Stimulated activated CD4-positive, alpha-beta T cell treated with anti-CD3 and anti-CD28 coated beads, Interleukin-1b, Interleukin-23, amount 100 ng/mL, for 24 hours (primary cell): Measurements from ENCODE around the gene LEF1.

Experiments used
- DNase-seq, 4 experiments: peaks; one replicate each; pipeline ENCODE4 v3.0.0-alpha.2; 2020; ENCODE audit warnings: low read depth in 4 of 4, low spot score in 1 of 4

Gene LEF1

DNA sequence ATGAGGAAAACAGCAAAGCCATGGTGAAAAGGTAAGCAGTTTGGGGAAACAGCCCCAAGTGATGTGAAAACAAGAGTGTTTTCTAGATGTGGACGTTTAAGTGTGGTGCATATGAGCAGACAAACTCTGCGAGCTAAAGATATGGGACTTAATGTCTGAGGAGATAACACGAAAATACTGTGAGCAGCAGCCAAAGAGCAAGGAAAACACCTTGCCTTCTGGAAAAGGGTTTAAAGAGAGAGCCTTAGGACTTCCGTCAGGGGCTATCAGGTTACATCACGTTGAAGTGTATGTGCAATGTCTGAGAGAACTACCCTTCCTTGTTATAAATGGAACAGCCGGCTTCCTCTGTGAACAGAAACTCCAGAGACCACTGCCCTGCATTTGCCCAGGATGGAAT is 54.2 kb downstream of the LEF1 start:
- DNase-seq = no peak

DNA sequence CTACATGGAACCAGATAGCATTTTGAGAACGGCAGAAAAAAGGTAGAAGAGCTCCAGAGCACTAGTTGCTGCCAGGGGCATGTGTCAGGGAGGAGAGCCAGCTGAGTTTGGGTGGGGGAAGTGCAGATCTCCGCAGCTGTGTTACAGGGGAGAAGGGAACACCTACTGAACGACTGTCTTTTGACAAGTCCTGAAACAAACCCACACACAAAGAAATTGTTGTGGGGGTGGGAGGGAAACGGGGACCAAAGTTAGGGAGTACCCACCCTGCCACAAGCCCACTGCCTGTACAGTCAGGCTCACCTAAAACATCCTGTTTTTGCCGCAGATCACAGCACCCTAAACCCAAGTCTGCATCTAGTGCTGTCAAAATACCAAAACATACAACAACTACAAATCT is 55.5 kb downstream of the LEF1 start:
- DNase-seq = peak in 1 of 4 experiments; percentile 18

DNA sequence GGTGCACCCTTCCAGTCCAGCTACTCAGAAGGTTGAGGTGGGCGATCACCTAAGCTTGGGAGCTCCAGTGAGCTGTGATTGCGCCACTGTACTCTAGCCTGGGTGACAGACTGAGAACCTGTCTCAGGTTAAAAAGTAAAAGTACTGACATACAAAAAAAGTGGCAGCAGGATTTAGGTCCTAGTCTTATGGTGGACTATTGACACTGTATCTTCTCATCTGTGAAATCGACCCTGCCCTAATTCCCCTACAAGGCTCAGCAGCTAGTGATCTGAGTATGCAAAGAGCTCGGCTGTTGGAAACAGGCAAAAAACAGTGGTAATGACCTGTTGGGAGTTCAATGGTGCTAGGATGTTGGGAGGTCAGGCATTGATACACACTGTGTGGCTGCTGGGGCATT is 57.0 kb downstream of the LEF1 start:
- no peak for DNase-seq

DNA sequence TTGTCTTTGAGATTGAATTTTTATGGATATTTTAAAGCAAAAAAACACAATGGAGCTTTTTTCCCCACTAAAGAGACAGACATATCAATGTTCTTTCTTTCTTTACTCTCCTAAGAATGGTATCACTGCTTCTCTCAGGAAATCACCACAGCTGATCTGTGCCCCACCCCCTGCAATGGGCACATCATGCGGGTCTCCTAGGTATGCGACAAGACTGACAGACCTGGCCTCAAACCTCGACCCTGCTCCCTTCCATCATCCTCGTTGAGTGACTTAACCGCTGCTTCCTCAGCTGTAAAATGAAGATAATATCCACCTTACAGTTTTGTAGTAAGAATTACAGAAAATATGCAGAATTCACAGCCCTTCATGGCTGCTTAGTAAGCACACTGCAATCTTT is 58.3 kb downstream of the LEF1 start:
- no peak for DNase-seq

DNA sequence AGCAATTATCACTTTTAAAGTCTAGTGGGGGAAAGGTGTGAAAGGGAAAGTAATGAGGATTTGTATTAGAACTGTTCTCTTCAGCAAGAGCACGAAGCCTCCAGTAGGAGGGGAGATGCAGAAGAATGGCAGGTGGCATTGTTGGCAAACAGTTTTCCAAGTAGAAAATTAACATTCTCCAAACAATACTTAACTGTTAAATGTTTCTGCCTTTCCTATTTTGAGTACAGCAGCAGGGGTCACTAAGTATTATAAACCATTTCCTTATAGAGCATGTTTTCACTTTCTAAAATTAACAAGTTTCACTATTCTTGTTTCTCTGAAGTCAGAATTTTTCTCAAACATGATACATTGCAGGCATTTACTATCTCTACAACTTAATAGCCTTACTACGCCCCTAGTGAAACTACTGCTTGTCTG is 58.7 kb downstream of the LEF1 start:
- DNase-seq = no peak

DNA sequence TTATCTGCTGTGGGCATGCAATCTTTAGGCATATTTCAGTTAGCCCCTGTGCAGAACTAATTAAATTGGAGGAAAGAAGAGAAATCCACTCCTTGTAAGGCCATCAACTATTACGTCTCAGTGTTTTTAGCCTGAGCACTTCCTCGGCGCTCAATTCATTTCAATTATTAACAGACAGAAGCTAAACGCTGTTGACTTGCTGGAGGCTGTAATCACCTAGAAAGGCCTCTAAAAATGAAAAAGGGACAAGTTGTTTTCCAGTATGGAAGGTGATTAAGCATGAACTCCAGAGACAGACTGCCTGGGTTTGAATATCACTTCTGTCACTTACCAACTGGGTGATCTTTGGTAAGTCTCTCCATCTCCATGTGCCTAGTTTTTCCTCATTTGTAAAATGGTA is 59.6 kb downstream of the LEF1 start:
- no peak for DNase-seq

DNA sequence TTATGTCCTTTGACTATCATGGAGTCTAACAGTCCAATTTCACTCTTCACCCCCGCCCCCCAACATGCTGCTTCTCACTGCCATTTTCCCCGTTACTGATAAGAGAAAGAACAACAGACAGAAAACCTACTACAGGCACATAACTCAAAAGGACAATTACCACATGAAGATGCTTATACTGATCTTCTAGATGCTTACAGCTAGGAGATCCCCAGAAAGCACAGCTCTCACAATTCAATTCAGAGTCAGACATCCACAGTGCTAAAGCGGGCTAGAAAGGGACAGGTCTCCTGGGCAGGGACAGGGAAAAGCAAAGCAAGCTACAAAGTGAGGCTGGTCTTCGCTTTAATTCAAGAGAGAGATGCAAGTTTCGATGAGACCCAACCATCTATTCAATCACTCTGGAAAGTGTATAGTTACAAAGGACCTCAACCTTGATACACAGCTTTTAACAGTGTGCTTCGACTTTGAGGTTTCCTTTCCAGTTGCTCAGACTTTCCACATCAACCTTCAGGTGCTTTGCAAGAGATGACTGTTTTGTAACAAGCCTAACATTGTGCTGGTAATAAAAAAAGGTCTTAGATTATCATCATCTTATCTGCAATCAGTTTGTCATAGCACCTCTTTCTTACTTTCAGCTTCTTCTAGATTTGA is 60.9 kb downstream of the LEF1 start:
- peak in 1 of 4 experiments; percentile 31 for DNase-seq

DNA sequence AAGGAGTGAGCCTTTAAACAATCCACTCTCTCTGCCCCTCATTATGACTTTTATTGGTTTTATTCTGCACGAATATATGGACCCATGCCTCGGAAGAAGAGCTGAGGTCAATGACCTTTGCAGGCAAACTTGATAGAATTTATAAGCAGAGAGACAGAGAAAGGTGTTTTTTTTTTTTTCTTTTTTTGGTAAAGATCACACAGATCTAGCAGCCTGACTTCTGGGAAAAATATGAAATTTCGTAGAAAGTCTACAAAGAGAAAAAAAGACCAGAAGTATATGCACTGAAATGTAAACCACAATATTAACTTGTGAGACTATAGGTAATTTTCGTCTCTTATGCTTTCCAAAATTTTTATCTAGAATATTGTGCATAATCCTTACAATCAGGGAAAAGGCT is 61.6 kb downstream of the LEF1 start:
- DNase-seq = no peak

DNA sequence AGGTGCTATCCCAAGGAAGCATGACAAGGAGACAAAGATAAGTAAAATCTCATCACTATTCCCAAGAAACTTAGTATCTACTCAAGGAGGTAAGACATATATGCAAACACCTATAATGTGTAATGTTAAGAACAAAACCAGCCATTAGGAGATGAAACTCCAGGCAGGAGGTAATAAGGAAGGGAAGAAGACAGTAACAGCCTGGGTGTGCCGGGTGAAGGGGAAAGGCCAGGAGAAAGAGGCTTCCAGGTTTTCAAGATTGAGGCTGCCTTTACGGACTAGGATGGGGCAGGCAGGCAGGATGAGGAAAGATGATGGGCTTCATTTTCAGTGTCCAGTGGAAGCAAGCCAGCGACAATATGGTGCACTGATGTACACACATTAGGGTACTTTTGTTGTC is 62.5 kb downstream of the LEF1 start:
- DNase-seq = no peak

DNA sequence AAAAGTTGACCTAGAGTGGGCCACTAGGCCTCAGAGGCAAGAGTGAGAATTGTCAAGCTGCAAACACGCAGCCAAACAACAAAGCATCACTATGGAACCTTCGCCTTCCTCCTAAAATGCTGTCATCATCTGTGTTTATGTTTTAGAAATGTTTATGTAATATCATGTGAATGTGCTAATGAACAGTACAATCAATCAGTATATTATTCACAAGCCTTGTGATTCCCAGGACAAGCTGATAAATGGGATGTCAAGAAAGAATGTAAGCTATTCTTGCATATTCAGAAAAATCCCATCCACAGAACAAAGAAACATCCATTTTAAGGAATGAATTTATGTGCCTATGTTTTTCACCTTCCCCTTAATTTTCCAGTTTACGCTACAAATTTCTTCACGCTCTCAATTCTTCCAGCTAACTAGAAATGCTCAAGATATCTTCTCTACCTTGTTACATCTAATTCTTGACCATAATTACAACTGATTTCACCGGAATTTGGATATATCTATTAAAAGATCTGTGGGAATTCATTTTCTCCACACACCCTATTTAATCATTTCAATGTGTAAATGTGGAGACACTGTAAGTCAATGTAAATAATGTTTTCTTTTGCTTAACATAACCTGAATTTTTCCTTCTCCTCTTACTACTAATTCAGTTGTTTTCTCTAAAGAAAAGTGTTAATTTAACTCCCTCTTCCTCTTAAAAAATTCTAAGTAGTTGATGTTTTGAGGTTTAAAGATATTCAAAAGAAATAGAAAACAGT is 65.5 kb downstream of the LEF1 start:
- DNase-seq = no peak

DNA sequence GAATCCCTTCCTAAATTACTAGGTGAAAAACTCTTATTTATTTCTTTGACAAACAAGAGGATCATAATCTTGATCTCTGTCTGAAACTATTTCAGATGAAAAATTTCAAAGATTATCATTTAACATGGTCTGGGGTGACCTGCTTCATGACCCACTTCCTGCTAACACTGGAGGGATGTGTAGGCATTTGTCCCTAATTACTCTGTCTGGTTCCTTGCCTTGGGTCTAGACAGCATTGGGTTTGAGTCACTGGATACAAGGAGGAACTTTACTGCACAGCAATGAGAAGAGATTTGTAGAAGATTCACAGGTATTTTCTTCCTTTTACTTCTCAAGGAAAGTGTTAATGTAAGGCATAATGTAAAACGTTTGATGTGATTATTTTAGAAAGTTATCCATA is 67.9 kb downstream of the LEF1 start:
- DNase-seq = no peak

DNA sequence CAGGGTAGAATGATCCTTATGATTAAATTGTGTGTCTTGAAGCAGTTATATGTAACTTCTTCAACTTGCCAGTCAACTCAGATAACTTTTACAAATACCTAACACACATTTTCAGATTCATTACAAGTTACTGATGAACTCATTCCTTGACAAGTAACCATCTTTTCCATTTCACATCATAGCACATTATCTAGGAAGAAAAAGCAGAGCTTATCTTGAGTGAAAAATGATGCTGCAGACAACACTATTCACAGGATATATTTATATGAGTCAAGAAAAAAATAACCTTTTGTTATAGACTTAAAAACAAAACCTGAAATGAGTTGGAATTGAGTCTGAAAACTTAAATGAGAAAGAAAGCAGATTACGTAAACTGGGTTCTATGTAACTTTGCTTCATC is 68.9 kb downstream of the LEF1 start:
- no peak for DNase-seq

DNA sequence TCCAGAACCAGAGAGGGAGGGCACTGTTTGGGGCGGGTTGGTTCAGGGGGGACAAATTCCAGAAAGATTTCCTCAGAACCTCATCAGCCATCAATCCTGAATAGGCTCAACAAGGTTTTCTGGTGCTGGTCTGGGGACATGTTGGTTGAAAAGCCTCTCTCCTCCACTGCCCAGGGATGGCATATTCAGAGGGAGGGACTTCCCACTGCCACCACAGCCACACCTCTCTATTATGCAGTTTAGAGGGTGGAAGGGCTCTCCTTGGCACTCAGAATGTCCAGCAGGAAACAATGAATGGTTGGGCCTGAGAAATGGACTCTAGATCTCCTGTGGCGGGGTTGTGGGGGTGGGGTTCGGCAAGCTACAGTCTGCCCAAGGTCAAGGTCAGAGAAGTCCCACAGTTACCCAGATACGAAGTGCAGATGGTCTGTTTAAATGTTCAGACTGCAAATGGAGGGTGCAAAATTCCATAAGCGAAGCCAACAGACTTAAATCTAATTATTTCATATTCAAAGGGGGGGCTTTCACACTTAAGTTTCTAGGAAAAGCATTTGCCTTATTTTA is 70.7 kb downstream of the LEF1 start:
- DNase-seq = no peak

DNA sequence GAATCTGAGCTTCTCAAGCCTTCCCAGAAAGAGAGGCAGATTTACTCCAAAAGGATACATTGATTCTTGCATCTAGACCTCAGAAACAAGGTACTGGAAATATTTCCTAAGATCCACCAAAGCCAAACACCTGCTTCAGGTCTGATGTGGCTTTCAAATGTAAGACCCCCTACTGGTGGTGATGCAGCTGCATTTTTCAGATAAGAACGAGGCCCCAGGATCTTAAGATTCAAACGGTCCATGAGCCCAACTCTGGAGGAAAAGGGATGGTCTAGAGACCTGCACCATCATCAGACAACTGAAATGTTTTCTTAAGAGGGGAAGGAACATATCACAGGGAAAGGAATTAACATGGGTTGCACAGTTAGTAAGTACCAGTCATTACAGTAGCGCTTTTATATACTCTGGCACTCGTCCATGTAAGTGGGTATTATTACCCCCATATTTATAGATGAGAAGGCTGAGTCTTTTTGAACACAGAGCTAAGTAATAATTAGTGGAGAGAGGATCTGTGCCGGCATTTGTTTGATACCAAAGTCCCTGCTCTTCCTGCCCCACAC is 73.7 kb downstream of the LEF1 start:
- DNase-seq = no peak

DNA sequence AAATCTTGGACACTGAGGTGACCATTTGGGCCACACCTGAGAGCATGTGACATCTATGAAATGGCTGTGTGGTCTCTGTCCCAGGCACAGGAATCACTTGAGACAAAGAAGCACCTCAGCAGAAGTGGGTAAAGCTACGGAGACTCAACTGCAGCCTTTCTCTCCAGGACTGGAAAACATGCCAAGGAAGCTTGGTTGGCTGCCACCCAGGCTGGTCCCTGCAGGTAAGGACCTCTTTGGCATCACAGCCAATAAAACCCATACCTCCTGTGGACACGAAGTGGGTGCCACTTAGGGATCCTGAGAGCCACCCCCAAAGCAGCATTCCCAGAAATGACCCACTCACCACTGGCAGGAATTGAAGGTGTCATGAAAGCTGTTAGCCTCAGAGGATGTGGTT is 74.6 kb downstream of the LEF1 start:
- DNase-seq = no peak

DNA sequence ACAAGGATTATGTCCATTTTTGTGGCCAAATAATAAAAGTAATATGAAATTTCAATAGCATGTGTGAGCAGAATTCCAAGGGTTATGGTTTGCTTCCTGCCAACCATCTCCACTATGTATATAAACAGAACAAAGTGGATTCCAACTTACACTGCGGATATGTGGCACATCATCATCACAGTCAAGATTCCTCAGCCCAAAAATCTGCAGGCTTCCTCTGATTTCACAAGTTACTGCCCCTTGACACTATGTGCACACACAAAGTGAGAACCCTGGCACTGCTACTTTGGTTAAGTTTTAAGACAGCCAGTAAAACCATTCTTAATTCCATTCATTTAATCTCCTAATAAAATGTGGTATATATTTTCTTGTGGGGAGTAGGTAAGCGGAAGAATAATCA is 76.4 kb downstream of the LEF1 start:
- no peak for DNase-seq

DNA sequence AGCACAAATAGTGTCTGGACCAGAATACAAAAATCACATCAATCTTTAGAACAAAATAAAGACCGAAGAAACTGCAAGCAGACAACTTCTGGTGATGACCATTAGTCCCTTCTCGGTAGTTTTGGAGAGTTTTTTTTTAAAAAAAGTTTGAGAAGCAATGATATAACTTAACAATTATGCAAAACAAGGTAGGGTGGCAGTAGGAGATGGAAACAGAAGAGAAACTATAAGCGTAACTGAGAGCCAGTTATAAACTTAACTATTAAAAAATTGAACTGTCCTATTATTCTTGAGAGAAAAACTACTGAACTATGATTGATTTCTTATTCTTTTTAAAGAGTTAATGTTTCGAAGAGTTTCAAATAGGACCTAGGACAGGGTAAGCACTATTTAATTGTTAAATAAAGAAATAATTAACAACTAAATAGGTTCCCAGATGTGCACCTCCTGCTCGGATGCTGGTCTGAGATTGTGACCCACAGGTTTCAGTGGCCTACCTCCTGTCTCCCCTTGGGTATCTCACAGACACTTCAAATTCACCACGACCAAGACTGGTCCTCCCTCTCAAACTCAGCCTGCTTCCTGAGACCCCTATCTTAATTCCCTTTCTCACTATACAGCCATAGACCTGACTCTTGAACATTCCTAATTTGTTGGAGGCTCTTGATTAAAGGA is 81.3 kb downstream of the LEF1 start:
- DNase-seq = no peak

DNA sequence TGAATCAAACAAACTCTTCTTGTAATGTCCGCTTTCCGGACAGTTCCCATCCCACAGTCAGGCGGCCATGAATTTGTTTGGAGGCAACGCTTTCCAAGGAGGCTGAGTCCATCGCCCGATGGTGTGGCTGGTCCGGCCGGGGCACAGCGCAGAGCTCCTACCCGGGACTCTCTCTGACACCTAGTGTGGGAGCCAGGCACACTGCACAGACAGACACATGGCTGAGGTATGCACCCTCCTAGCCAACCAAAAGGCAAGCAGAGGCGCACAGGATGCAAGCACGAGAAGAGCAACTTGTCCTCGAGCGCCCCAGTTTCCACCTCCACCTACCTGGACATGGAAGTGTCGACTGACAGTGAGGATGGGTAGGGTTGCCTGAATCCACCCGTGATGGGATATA is 87.5 kb downstream of the LEF1 start:
- DNase-seq = no peak

DNA sequence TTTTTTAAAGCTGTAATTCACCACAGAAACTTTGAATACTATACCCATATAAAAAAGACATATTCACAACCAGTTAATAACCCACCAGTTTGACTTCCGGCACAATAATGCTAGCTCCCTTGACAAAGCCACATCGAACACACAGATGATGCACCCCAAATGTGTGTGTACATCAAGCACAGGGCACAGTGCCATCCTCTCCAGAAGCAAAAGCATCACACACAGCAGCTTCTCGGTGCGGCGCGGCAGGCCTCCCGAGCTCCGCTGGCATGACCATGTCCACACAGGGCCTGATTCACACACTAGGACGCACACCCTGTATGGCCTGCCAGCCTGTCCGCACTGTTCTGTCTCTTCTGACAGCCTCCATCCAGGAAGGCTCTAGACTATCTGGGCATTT is 88.0 kb downstream of the LEF1 start:
- peak in 2 of 4 experiments; percentile 13 to 15 for DNase-seq

DNA sequence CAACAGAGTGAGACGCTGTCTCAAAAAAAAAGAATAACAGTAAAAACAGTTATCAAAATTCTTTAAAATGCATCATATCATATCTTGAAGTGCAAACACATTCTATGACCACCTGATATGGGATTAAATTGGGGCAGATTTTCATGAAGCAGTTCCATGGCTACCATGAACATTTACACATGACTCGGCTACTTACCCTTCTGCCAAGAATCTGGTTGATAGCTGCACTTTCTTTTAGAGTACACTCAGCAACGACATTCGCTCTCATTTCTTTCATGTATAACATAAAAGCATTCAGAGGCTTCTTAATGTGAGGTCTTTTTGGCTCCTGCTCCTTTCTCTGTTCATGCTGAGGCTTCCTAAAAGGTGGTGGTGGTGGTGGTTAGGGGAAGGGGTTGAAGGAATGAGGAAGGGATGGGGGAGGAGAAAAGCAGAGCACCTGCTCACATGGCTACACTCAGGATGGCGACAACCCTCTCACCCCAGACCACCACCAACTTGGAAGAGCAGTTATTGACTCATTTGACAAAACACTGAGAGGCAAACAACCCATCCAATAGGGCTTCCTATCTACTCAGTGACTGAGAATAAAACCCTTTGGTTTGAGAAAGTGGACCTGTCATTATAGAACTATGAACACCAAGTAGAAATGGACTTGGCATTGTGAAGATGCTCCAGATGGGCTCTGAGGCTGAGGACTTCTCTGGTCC is 90.6 kb downstream of the LEF1 start:
- no peak for DNase-seq

DNA sequence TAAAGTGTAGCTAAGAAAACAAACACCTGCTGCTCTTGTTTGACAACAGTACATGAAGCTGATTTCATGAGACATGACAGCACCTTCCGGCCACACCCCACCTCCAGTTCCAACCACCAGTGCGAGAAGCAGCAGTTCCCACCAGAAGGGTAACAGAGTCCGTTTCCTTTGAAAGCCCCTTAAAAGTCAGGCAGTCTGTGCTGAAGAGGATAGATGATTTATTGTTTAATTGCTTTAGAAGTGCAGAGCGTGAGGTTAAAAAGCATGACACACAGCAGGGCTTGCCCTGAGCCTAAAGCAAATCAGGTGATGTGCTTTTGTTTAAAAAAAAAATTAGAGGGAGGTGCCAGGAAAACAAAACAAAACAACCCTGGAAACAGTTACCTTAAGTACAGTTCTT is 96.4 kb downstream of the LEF1 start:
- DNase-seq = peak in 1 of 4 experiments; percentile 29
